GM19035 (cell line): ENCODE results near the gene CYCS.
A peak's percentile ranks its signal among the peaks of the same experiment; 100 is the strongest.
"Not testable (repeated sequence)": the region's sequence is repeated elsewhere in the genome, so short reads cannot be mapped to it uniquely, and the experiment has no call there.

Experiments used
- ATAC-seq: cut with Tn5 transposase; IDR thresholded peaks from one replicate; pipeline ENCODE4 v1.9.1; 2021; ENCODE audit not compliant: unreplicated experiment

CYCS gene

DNA sequence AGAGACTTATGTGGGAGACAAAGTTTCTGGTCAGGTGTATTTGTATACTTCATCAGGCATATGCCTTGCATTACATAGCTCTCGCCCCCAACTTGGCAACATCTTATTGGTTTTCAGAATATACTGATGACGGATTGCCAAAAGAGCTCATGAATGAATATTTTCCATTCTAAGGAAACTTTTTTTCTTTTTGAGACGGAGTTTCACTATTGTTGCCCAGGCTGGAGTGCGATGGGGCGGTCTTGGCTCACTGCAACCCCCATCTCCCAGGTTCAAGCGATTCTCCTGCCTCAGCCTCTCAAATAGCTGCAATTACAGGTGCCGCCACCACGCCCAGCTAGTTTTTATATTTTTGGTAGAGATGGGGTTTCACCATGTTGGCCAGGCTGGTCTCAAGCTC, 6.0 kb downstream of the CYCS start:
- no peak for ATAC-seq

DNA sequence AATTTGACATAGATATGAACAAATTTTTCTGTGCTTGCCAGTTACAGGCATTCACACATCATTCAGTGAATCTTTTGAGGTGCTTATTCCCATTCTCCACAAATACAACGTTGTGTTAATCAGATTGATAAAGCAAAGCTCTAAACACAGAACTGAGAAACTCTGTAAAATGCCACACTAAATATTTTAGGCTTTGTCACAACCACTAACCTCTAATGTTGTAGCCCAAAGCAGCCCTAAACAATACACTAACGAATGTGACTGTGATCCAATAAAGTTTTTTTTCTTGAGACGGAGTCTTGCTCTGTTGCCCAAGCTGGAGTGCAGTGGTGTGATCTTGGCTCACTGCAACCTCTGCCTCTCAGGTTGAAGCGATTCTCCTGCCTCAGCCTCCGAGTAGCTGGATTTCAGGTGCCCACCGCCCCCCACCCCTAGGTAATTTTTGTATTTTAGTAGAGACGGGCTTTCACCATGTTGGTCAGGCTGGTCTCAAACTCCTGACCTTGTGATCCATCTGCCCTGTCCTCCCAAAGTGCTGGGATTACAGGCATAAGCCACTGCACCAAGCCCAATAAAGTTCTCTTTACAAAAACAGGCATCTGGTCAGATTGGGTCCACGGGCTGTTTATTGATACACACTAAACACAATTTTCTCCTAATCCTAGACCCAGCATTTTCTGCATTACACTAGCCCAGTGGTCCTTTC, 6.9 kb downstream of the CYCS start:
- peak; percentile 40 for ATAC-seq

DNA sequence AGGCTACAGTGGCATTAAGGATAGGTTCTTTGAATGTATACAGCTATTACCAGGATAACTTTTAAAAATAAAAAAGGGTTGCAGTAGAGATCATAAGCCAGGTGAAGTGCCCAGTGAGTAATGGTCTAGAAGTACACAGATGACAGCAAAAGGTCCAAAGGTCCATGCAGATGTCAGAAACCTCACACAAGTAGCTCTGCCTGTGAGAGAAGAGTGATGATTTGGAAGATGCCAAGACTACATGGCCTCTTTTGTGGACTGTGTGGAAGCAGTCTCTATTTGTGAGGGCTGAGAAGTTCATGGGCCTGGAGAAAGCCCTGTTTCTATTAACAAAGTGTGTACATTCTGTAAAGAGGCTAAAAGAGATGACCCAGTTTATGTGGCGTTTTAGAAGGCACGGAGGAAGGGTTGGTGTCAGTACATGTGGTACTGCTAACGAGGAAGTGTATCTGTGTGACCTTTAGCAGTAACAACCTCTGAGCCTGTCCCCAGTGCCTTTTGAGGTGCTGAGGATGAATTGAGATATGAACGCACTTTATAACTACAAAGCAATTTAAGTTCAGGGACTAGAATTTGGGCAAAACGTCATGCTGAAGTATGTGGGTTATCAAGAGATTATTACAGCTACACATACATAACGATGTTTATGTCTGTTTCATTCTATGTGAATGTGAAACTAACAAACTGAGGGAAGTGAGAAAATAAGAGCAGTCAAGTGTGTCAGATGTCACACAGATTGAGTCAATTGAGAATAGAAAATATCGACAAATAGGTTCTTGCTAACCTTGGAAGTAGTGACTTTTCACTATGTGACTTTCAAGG, 7.6 kb downstream of the CYCS start:
- ATAC-seq = peak; percentile 78

DNA sequence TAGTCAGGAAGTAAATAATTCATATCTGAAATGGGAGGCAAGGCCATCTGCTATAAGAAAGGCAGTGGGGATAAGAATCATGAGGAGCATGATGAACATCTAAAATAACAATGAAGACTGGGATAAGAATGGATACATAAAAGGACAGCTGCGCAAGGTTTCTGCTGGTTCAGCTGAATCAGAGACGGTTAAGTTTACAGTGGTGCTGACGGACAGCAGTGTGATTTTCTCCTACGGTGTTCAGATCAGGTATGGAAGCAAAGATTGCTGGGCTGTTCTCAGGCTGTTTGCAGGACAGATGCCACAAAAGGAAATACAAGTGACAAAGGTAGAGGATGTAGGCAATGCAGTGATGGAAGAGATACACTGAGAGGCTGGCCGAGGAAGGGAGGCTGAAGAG, 8.4 kb downstream of the CYCS start:
- ATAC-seq = no peak

DNA sequence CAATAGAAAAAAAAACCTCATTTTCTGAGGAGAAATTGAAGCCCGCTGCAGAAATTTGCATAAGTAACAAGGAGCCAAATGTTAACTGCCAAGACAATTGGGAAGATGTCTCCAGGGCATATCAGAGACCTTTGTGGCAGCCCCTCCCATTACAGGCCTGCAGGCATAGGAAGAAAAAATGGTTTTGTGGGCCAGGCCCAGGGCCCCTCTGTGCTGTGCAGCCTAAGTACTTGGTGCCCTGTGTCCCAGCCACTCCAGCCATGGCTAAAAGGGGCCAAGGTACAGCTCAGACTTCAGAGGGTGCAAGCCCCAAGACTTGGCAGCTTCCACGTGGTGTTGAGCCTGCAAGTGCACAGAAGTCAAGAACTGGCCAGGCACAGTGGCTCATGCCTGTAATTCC, 14.5 kb downstream of the CYCS start:
- not testable (repeated sequence) for ATAC-seq

DNA sequence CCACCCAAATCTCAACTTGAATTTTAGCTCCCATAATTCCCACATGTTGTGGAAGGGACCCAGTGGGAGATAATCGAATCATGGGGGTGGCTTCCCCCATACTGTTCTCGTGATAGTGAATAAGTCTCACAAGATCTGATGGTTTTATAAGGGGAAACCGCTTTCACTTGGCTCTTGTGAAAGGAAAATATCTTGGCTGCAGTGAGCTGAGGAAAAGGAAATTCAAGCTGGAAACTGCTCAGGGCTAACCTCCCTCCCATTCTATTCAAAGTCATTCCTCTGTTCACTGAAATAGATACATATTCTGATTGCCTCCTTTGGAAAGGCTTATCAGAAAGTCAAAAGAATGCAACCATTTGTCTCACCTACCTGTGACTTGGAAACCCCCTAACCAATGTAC, 15.8 kb downstream of the CYCS start:
- no peak for ATAC-seq

DNA sequence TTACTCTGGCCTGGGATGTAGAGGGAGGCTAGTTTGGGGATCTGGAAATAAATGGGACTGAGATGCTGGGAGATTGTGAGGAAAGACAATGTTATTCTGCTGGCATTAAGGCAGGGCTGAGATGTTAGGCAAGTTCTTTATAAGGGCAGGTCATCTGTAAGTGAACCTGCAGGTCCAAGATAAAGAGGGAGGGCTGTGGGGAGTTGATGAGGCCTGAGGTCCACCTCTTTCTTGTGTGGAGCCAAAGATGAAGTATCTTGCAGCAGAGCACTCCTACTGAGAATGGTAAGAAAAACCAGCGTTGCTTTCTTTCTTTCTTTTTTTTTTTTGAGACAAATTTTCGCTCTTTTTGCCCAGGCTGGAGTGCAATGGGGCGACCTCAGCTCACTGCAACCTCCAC, 19.1 kb downstream of the CYCS start:
- ATAC-seq = no peak

DNA sequence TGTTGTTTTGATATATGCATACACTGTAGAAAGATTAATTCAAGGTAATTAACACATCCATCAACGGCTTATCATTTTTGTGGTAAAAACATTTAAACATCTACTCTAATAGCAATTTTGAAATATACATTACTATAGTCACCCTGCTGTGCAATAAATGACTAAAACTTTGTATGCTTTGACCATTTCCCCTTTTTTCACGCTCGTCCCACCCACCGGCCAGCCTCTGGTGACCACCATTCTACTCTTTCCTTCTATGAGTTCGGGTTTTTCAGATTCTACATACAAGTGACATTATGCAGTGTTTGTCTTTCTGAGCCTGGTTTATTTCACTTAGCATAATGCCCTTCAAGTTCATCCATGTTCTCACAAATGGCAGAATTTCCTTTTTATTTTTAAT, 21.3 kb downstream of the CYCS start:
- ATAC-seq = no peak

DNA sequence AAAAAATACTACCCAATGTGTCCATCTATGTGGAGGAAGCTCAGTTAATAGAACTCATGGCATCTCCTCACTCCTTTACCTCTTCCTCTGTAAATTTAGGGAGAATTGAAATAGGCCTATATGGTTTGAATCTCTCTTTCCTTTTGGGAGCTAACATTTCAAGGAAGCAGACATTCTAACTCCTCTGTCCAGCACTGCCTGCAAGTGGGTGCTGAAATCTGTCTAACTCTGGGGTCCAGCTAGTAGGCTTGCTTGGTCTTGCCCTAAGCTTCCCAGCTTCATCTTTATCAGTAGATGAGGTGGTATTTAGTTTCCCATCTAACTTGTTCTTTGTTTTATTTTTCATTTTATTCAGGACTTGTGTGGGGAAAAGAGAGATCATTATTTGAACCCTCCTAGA, 23.2 kb downstream of the CYCS start:
- ATAC-seq = no peak

DNA sequence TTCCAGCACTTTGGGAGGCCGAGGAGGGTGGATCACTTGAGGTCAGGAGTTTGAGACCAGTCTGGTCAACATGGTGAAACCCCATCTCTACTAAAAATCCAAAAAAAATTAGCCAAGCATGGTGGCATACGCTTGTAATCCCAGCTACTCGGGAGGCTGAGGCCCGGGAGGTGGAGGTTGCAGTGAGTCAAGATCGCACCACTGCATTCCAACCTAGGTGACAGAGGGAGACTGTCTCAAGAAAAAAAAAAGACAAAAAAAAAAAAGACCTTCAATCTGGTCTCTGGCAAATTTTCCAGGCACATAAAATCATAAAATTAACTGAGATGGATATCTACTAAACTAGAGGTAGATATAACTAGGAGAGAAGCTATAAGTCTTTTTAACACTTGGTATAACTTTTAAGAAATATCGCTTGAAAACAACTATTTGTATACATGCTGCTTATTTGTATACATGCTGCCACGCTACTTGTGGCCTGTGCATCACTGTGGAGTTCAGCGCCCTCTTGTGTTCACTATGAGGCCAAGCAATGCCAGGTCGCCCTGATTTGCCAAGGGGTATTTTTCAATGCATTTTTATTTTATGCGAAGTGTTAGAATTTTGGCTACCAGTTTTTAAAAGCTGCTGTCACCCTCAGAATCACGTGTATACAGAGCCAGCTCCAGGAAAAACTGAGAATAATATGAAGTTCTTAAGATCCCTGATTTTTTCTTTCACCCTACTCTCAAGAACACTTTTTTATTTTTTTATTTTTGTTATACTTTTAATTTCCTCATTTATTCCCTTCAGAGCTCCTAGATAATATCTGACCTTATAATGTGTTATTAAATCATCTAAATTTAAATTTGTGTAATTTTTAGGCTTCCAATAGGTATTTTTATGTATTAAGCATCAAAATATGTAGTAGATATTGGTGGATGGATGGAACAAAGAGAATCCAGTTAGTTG, 26.7 kb downstream of the CYCS start:
- ATAC-seq = peak; percentile 71

DNA sequence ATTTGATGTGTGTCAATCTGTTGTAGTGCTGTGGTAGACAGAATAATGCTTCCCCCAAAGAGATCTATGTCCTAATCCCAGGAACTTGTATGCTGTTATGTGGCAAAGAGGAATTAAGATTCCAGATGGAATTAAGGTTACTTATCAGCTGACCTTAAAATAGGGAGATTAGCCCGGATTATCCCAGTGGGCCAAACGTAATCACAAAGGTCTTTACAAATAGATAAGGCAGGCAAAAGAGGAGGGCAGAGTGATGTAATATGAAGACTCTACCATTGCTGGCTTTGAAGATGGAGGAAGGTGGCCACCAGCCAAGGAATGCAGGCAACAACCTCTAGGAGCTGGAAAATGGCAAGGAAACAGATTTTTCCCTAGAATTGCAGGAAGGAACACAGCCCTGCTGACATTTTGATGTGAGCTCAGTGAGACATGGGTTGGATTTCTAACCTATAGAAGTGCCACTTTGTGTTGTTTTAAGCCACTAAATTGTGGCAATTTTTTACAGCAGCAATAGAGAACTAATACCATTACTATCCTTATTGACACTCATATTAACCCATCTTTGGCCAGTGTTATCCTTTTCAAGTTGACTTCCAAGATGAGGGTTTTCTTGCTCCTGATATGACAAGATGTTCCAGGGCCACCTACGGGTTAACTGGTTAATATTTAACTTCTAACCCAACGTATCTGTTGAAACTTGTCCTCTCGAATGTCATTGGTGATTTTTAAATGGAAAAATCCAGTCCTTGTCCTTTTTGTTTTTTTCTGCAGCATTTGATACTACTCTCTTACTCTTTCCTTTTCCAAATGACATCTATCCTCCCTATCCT, 29.3 kb downstream of the CYCS start:
- no peak for ATAC-seq

DNA sequence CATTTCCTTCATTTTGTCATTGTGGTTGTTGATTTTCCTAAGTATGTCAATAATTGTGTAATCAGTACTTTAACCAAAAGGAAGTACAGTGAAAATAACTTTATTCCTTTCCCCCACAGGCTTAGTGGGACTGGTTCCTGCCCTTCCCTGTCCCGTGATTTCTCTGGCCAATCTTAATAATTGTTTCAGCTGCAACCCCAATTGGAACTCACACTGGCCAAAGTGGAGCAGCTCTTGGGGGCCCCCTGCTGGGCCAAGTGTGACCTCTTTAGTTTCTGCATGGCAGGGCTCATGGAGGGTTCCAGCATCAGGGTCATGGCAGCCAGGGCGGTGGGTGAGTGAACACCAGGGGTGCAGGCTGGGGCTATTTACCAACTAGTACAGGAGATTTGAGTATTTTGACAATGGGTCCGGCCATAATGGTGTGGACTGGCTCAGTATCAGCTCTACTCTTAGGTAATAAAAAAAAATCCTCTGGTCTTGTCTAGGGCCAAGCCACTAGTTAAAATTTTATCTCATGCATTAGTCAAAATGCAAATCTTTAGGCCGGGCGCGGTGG, 31.7 kb downstream of the CYCS start:
- ATAC-seq = peak; percentile 66

DNA sequence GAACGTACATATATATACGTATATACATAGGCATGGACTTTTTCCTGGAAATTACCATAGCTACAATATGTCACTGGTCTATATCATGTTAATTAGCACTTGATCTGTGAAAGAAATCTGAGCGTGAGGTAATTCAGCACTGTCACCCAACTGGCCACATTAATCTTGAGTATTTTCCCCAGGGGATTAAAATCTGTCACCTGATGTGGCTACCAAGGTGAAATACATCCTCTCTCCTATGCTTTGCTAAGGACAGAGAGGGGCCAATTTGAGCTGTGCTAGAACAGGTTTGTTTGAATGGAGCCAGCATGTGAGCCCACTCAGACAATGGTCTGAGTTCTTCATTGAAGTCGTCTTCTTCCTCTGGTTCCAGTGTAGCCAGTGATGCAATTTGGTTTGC, 33.3 kb downstream of the CYCS start:
- no peak for ATAC-seq

DNA sequence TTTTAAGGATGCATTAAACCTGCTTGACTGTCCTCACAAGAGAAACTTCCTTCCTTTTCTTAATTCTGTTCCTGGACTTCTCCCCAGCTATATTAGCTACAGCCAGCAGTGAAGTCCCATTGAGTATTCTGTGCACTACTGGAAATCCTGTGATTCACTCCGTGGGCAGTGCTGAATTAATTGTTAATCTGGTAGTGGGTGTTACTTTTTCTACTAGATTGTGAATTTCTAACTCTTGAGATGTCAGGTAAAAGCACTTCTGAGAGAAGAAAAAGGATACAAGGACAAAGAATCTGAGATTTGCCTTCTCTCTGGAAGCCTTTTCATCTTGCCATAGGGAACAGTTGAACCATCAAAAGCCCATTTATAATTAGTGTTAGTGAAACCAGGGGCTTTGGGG, 33.9 kb downstream of the CYCS start:
- ATAC-seq = no peak

DNA sequence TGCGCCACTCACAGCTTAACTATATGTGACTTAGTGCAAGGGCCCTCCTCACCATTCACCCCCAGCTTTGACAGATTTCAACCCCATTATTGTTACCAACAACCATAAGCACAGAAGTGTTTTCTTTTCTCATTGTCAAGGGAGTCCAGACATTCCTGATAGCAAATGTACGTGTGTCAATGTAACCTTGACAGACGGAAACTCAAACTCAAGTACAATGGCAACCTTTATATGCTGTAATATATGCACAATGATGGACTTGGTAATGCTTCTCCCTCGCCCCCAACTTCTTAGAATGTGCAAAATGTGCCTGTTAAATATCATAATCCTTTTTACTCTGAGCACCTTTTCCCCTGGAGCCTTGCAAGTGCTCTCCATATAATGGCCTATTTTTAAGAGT, 34.7 kb downstream of the CYCS start:
- ATAC-seq = no peak

DNA sequence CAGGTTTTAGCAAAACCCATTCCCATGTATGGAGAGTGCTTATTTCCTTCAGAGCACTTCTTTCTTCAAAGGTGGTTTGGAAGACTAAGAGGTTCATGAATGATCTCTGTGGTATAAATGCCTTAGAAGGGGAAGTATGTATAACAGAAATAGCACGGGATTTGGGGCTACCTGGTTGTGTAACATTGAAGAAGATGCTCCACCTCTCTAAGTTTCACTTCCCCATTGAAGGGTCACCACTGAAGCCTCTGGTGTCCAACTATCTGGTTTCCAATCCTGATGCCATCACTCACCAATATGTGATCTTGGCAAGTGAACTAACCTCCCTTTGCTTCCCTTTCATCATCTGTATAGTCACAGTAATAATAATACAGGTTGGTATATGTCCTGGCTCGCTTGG, 37.2 kb downstream of the CYCS start:
- ATAC-seq = peak; percentile 93

DNA sequence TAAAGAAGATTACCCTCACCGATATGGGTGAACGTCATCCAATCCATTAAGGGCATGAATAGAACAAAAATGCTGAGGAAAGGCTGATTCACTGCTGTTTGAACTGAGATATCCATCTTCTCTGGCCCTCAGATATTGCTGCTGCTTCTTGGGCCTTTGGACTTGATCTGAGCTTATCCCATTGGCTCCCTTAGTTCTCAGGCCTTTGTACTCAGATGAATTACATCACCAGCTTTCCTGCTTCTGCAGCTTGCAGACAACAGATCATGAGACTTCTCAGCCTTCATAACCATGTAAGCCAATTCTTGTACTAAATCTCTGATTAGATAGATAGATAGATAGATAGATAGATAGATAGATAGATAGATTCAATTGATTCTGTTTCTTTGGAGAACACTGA, 40.2 kb downstream of the CYCS start:
- ATAC-seq = no peak

DNA sequence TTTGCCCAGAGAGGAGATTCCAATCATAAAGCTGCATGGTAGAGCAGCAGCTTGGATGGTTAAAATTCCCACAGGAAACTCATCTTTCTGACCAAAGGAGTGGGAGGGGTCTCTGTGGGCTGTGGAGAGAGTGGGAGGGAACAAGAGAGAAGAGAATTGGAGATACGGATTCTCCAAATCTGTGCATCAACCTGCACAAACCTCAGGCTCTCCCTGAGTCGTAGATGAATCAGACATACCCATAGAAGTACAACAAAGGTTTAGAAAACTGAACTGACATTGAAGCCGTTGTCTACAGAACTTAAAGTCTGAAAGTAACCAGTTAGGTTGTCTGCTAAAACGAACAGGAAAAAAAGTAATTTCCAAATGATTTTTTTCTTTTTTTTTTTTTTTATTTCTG, 41.9 kb downstream of the CYCS start:
- no peak for ATAC-seq

DNA sequence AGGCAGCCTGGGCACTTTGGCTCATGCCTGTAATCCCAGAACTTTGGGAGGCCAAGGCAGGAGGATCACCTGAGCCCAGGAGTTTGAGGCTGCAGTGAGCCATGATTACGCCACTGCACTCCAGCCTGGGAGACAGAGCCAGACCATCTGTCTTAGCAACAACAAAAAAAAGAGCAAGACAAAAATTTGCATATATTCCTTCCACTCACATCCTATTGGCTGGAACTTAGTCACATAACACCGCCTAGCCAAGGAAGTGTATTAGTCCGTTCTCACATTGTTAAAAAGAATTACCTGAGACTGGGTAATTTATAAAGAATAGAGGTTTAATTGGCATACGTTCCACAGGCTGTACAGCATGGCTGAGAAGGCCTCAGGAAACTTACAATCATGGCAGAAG, 43.0 kb downstream of the CYCS start:
- not testable (repeated sequence) for ATAC-seq

DNA sequence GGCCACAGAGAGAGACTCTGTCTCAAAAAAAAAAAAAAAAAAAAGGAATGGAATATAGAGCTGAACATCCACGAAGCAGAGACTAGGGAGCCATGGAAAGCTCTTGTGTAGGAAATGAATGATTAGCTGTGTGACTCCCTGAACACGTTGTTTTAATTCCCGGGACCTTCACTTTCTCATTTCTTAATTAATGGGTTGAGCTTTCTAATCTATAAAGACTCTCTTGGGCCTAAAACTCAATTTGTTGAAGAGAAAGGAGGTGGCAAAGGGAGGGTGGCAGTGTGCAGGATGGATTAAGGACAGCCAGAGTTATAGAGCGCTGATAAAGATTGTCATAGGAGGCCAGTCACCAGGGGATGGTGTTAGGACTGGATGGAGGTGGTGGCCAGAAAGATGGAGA, 48.0 kb downstream of the CYCS start:
- no peak for ATAC-seq
